Measurements from ENCODE around the gene PLEKHJ1. TPM values are rescaled to one million over a fixed set of nuclear protein-coding genes. Genes with fewer than 3 reads are reported as not detected.

Gene PLEKHJ1
- total RNA-seq, 1 experiment from 2014 or later = 119 TPM

GRCh38 chr19:2251106-2252054 is 15.3 kb upstream of the PLEKHJ1 start:
- Histone ChIP-seq H3K36me3 (ENCODE audit: control insufficient read depth, insufficient read depth, low read length) (no peaks in the 10 kb centered on the region; the same call in 1 of the 2 replicates), H3K27me3 (replicated peaks; ENCODE audit: control insufficient read depth, insufficient read depth, low read length) (no peaks in the 10 kb centered on the region), H3K9me3 (no peaks in the 10 kb centered on the region), H3K4me1 (no peaks in the 10 kb centered on the region), H3K4me3 (ENCODE audit: low read depth, low read length) (no peak overlapping the region)
- Mint-ChIP-seq H3K9me3 (ENCODE audit: unreplicated experiment) (no peaks in the 10 kb centered on the region), H3K27ac (ENCODE audit: unreplicated experiment) (no peak overlapping the region), H3K4me1 (ENCODE audit: low read depth, unreplicated experiment) (no peaks in the 10 kb centered on the region), H3K27me3 (ENCODE audit: insufficient read depth, unreplicated experiment) (no peaks in the 10 kb centered on the region), H3K4me3 (ENCODE audit: unreplicated experiment) (no peak overlapping the region), H3K36me3 (ENCODE audit: insufficient read depth, unreplicated experiment) (peaks cover 62% of the 10 kb centered on the region)
- BruUV-seq (replicated peaks) = no TSS peak
- TF ChIP-seq CTCF (IDR thresholded peaks at IDR 0.05; ENCODE audit: insufficient read depth in 1 of 2, low read depth in 1 of 2, low read length in 1 of 2, severe bottlenecking in 1 of 2, unreplicated experiment in 1 of 2) = no peak
- ChIA-PET CTCF (no interaction called here), POLR2A (no interaction called here)
- intact Hi-C loops (cut with micrococcal nuclease; ENCODE audit: unreplicated experiment) = no loop called here
- no peak for DNase-seq

- Histone ChIP-seq H3K27me3 (replicated peaks; ENCODE audit: control insufficient read depth, insufficient read depth, low read length) (no peaks in the 10 kb centered on the region), H3K36me3 (ENCODE audit: control insufficient read depth, insufficient read depth, low read length) (no peaks in the 10 kb centered on the region; the same call in 1 of the 2 replicates), H3K9me3 (no peaks in the 10 kb centered on the region), H3K4me3 (ENCODE audit: low read depth, low read length) (no peak overlapping the region), H3K4me1 (no peaks in the 10 kb centered on the region)
- H3K27me3 Mint-ChIP-seq (ENCODE audit: insufficient read depth, unreplicated experiment) = no peaks in the 10 kb centered on the region
- DNase-seq = no peak
- no peaks in the 10 kb centered on the region for H3K4me1 Mint-ChIP-seq (ENCODE audit: low read depth, unreplicated experiment)
- ChIA-PET POLR2A (no interaction called here), CTCF (no interaction called here)
- no peak overlapping the region for H3K4me3 Mint-ChIP-seq (ENCODE audit: unreplicated experiment)
- intact Hi-C loops (cut with micrococcal nuclease; ENCODE audit: unreplicated experiment) = no loop called here
- H3K36me3 Mint-ChIP-seq (ENCODE audit: insufficient read depth, unreplicated experiment) = peaks cover 68% of the 10 kb centered on the region
- no peak overlapping the region for H3K27ac Mint-ChIP-seq (ENCODE audit: unreplicated experiment)
- no peaks in the 10 kb centered on the region for H3K9me3 Mint-ChIP-seq (ENCODE audit: unreplicated experiment)
- no peak for TF ChIP-seq CTCF (IDR thresholded peaks at IDR 0.05; ENCODE audit: insufficient read depth in 1 of 2, low read depth in 1 of 2, low read length in 1 of 2, severe bottlenecking in 1 of 2, unreplicated experiment in 1 of 2)
- BruUV-seq (replicated peaks) = no TSS peak
Observed at GRCh38 chr19:2250766-2251105, 14.6 kb upstream of the PLEKHJ1 start.

GRCh38 chr19:2249880-2250765 is 14.0 kb upstream of the PLEKHJ1 start:
- Histone ChIP-seq H3K36me3 (ENCODE audit: control insufficient read depth, insufficient read depth, low read length) (no peaks in the 10 kb centered on the region; the same call in 1 of the 2 replicates), H3K9me3 (no peaks in the 10 kb centered on the region), H3K4me1 (no peaks in the 10 kb centered on the region), H3K27me3 (replicated peaks; ENCODE audit: control insufficient read depth, insufficient read depth, low read length) (no peaks in the 10 kb centered on the region), H3K4me3 (ENCODE audit: low read depth, low read length) (no peak overlapping the region)
- DNase-seq = no peak
- ChIA-PET POLR2A (no interaction called here), CTCF (no interaction called here)
- H3K4me3 Mint-ChIP-seq (ENCODE audit: unreplicated experiment) = no peak overlapping the region
- H3K36me3 Mint-ChIP-seq (ENCODE audit: insufficient read depth, unreplicated experiment) = peaks cover 74% of the 10 kb centered on the region
- TF ChIP-seq CTCF (IDR thresholded peaks at IDR 0.05; ENCODE audit: insufficient read depth in 1 of 2, low read depth in 1 of 2, low read length in 1 of 2, severe bottlenecking in 1 of 2, unreplicated experiment in 1 of 2) = no peak
- H3K9me3 Mint-ChIP-seq (ENCODE audit: unreplicated experiment) = no peaks in the 10 kb centered on the region
- no peak overlapping the region for H3K27ac Mint-ChIP-seq (ENCODE audit: unreplicated experiment)
- intact Hi-C loops (cut with micrococcal nuclease; ENCODE audit: unreplicated experiment) = no loop called here
- H3K4me1 Mint-ChIP-seq (ENCODE audit: low read depth, unreplicated experiment) = no peaks in the 10 kb centered on the region
- no TSS peak for BruUV-seq (replicated peaks)
- no peaks in the 10 kb centered on the region for H3K27me3 Mint-ChIP-seq (ENCODE audit: insufficient read depth, unreplicated experiment)

Data from Caco-2 (cell line).